Tibial nerve (tissue), 4 donors: ENCODE data around the gene MISP. TPM values are rescaled to one million over a fixed set of nuclear protein-coding genes. Genes with fewer than 3 reads are reported as not detected.
"Not testable (repeated sequence)": the region's sequence is repeated elsewhere in the genome, so short reads cannot be mapped to it uniquely, and the experiment has no call there.

Source experiments
- DNase-seq, 2 donors: peaks; one replicate each; pipeline ENCODE4 v3.0.0-alpha.2; 2019; ENCODE audit warnings: low spot score in 2 of 2
- H3K27ac ChIP-seq, 4 donors: fragments of 200-600 bp; sonication (generic) in 3 of 4; one replicate each; pipeline ENCODE4 v1.5.1; 2017 to 2019; ENCODE audit warnings: mild to moderate bottlenecking in 1 of 4
- H3K27me3 ChIP-seq, 2 donors: fragments of 200-600 bp; sonication (generic) in 1 of 2; one replicate each; pipeline versions ENCODE4 v1.5.1 to v1.6.0; 2017 to 2019
- H3K36me3 ChIP-seq, 3 donors: fragments of 200-600 bp; sonication (generic); one replicate each; pipeline ENCODE4 v1.5.1; 2018 to 2019
- H3K4me1 ChIP-seq, 4 donors: fragments of 200-600 bp; sonication (generic) in 3 of 4; one replicate each; pipeline ENCODE4 v1.5.1; 2017 to 2019
- H3K4me3 ChIP-seq, 4 donors: fragments of 200-600 bp; sonication (generic) in 3 of 4; one replicate each; pipeline ENCODE4 v1.5.1; 2017 to 2019; ENCODE audit warnings: mild to moderate bottlenecking in 1 of 4, moderate library complexity in 1 of 4
- H3K9me3 ChIP-seq, 4 donors: fragments of 200-600 bp; sonication (generic) in 3 of 4; one replicate each; pipeline ENCODE4 v1.5.1; 2017 to 2019
- EP300 ChIP-seq, 2 donors: sonication (generic); formaldehyde crosslinking; IDR thresholded peaks; one replicate each; pipeline ENCODE4 v1.6.1; 2017; ENCODE audit warnings: antibody characterized with exemption in 2 of 2, mild to moderate bottlenecking in 1 of 2
- POLR2A ChIP-seq, 2 donors: fragments of 450-650 bp; IDR thresholded peaks; one replicate each; pipeline ENCODE4 v1.6.1; 2017; ENCODE audit warnings: antibody characterized with exemption in 2 of 2, mild to moderate bottlenecking in 2 of 2, moderate library complexity in 2 of 2
- WGBS, 2 donors: methylation state at CpG; one replicate each; pipeline ENCODE4 v1.1.5; 2018; 5-methylcytosine and 5-hydroxymethylcytosine counted together
- total RNA-seq, 4 donors: library from RNA; depleted of rRNA; stranded (reverse); fragments of >200 nt; gene quantifications; one replicate each; pipeline ENCODE4 v1.1.0, GENCODE V29; 2016
- TF ChIP-seq, protein P1 (sequence below), 5 experiments: fragments of 200-600 bp in 3 of 5; fragments of 450-650 bp in 2 of 5; sonication (generic) in 3 of 5; IDR thresholded peaks; one replicate each; pipeline ENCODE4 v1.5.1; 2016 to 2019; ENCODE audit warnings: antibody characterized with exemption in 5 of 5, mild to moderate bottlenecking in 3 of 5, moderate library complexity in 2 of 5

Gene MISP
- total RNA-seq, 4 donors from 2014 or later, result 0.20 to 0.30 TPM; not detected in 2

DNA sequence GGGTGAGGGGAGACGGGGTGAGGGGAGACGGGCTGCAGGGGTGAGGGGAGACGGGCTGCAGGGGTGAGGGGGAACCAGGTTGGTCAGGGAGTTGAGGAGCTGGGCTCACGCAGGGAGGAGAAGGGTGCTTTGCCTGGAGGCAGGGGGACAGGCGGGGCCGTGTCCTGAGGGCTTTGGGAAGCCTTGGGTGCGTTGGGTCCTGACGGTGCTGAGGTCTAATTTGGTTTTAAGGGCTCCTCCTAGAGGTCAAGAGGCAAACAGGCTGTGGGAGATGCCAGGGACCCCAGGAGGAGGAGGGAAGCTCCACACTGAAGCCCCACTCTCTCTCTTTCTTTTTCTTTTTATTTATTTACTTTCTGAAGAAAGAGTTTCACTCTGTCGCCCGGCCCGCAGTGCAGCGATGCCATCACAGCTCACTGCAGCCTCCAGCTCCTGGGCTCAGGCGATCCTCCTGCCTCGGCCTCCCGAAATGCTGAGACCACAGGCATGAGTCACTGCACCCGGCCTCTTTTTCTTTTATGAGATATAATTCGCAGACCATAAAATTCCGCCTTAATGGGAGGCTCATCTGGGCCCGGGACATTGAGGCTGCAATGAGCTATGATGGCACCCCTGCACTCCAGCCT, 9.3 kb upstream of the MISP start:
- DNase-seq, result no peak
- WGBS, 2 donors, result 76 to 77% methylated on average over 18 to 19 of the region's 19 CpGs
- Histone ChIP-seq H3K9me3 (peaks cover 0 to 38% (median 0%) of the 10 kb centered on the region in 4 donors), H3K36me3 (peaks cover 0 to 80% (median 0%) of the 10 kb centered on the region in 3 donors), H3K27me3 (no peaks in the 10 kb centered on the region), H3K27ac (no peak overlapping the region), H3K4me1 (no peaks in the 10 kb centered on the region), H3K4me3 (no peak overlapping the region)
- no peak for TF ChIP-seq EP300 (IDR thresholded peaks at IDR 0.05)

- Histone ChIP-seq H3K4me3 (no peak overlapping the region), H3K36me3 (peaks cover 0 to 83% (median 0%) of the 10 kb centered on the region in 3 donors), H3K27ac (no peak overlapping the region), H3K4me1 (no peaks in the 10 kb centered on the region), H3K27me3 (no peaks in the 10 kb centered on the region), H3K9me3 (peaks cover 0 to 47% (median 0%) of the 10 kb centered on the region in 4 donors)
- WGBS, 2 donors, result 93 to 96% methylated on average over 24 of the region's 24 CpGs
- TF ChIP-seq POLR2A (IDR thresholded peaks at IDR 0.05) (no peak), EP300 (IDR thresholded peaks at IDR 0.05) (no peak)
- TF ChIP-seq, protein P1, sequence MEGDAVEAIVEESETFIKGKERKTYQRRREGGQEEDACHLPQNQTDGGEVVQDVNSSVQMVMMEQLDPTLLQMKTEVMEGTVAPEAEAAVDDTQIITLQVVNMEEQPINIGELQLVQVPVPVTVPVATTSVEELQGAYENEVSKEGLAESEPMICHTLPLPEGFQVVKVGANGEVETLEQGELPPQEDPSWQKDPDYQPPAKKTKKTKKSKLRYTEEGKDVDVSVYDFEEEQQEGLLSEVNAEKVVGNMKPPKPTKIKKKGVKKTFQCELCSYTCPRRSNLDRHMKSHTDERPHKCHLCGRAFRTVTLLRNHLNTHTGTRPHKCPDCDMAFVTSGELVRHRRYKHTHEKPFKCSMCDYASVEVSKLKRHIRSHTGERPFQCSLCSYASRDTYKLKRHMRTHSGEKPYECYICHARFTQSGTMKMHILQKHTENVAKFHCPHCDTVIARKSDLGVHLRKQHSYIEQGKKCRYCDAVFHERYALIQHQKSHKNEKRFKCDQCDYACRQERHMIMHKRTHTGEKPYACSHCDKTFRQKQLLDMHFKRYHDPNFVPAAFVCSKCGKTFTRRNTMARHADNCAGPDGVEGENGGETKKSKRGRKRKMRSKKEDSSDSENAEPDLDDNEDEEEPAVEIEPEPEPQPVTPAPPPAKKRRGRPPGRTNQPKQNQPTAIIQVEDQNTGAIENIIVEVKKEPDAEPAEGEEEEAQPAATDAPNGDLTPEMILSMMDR (IDR thresholded peaks at IDR 0.05), result no peak
- no peak for DNase-seq
Observed at GRCh38 chr19:742540-743075, 8.3 kb upstream of the MISP start.

- 56 to 75% methylated on average over 11 to 13 of the region's 13 CpGs for WGBS, 2 donors
- Histone ChIP-seq H3K4me3 (no peak overlapping the region), H3K4me1 (no peaks in the 10 kb centered on the region), H3K36me3 (peaks cover 0 to 89% (median 0%) of the 10 kb centered on the region in 3 donors), H3K27ac (no peak overlapping the region), H3K9me3 (peaks cover 0 to 53% (median 2%) of the 10 kb centered on the region in 4 donors), H3K27me3 (no peaks in the 10 kb centered on the region)
- DNase-seq, result no peak
- TF ChIP-seq, protein P1 (IDR thresholded peaks at IDR 0.05), result no peak
- TF ChIP-seq EP300 (IDR thresholded peaks at IDR 0.05), result no peak
- TF ChIP-seq POLR2A (IDR thresholded peaks at IDR 0.05), result no peak
Observed at GRCh38 chr19:743168-743687, 7.7 kb upstream of the MISP start.

DNA sequence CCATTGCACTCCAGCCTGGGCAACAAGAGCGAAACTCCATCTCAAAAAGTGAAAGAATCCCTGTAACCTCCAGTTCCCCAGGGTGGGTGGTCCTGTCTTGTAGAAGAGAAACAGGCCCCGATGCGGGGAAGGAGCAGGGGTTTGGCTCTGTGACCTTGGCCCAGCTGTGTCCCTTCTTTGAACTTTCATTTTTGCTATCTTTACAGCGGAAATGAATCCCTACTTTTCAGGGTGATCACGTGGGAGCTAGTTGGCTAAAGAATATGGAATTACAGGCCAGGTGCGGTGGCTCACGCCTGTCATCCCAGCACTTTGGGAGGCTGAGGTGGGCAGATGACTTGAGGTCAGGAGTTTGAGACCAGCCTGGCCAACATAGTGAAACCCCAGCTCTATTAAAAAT, 5.8 kb upstream of the MISP start:
- not testable (repeated sequence) for H3K27me3 ChIP-seq, H3K27ac ChIP-seq, H3K4me3 ChIP-seq, H3K4me1 ChIP-seq, DNase-seq
- H3K9me3 ChIP-seq, result peaks cover 0 to 54% (median 3%) of the 10 kb centered on the region in 4 donors
- H3K36me3 ChIP-seq, result peaks cover 0 to 81% (median 0%) of the 10 kb centered on the region in 3 donors
- WGBS, 2 donors, result 65 to 70% methylated on average over 7 of the region's 7 CpGs

- Histone ChIP-seq H3K4me3 (no peak overlapping the region), H3K27ac (no peak overlapping the region), H3K4me1 (peaks cover 0 to 7% (median 0%) of the 10 kb centered on the region in 4 donors), H3K36me3 (peaks cover 0 to 71% (median 0%) of the 10 kb centered on the region in 3 donors), H3K27me3 (no peaks in the 10 kb centered on the region), H3K9me3 (peaks cover 0 to 54% (median 3%) of the 10 kb centered on the region in 4 donors)
- DNase-seq, result no peak
- TF ChIP-seq EP300 (IDR thresholded peaks at IDR 0.05) (no peak), POLR2A (IDR thresholded peaks at IDR 0.05) (no peak)
- TF ChIP-seq, protein P1 (IDR thresholded peaks at IDR 0.05), result no peak
- WGBS, 2 donors, result 95% methylated on average over 35 to 41 of the region's 43 CpGs
Observed at GRCh38 chr19:746208-746819, 4.6 kb upstream of the MISP start.

GRCh38 chr19:746956-747355, 4.0 kb upstream of the MISP start:
- peaks cover 0 to 54% (median 3%) of the 10 kb centered on the region in 4 donors for H3K9me3 ChIP-seq
- no peaks in the 10 kb centered on the region for H3K27me3 ChIP-seq
- DNase-seq, result no peak
- H3K27ac ChIP-seq, result no peak overlapping the region
- 96 to 98% methylated on average over 22 of the region's 22 CpGs for WGBS, 2 donors
- TF ChIP-seq POLR2A (IDR thresholded peaks at IDR 0.05) (no peak), EP300 (IDR thresholded peaks at IDR 0.05) (no peak)
- TF ChIP-seq, protein P1 (IDR thresholded peaks at IDR 0.05), result no peak
- H3K4me1 ChIP-seq, result peaks cover 0 to 11% (median 0%) of the 10 kb centered on the region in 4 donors
- H3K36me3 ChIP-seq, result peaks cover 0 to 65% (median 0%) of the 10 kb centered on the region in 3 donors
- H3K4me3 ChIP-seq, result no peak overlapping the region
